ENCODE measurements around the gene LMAN1L.

DNA sequence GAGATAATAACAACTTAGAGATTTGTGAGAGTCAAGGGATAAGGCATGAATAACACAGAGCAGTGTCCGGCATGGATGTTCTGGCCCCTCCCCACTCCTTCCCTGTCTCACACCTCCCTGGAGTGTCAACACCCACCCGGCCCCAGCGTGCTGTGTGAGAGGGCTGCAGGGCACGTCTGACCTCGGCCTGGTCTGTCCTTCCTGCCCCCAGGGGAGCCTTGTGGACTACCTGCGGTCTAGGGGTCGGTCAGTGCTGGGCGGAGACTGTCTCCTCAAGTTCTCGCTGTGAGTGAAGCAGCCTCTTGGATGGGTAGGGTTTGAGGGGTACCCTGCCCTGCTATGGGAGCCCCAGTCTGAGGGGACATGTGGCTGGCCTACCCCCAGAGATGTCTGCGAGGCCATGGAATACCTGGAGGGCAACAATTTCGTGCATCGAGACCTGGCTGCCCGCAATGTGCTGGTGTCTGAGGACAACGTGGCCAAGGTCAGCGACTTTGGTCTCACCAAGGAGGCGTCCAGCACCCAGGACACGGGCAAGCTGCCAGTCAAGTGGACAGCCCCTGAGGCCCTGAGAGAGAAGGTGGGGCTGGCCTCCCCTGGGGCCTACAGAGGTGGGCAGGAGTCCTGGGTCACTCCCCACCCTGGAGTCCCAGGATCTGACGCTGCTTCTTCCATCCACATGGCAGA is 11.2 kb upstream of the LMAN1L start:
- TF ChIP-seq, protein P1, sequence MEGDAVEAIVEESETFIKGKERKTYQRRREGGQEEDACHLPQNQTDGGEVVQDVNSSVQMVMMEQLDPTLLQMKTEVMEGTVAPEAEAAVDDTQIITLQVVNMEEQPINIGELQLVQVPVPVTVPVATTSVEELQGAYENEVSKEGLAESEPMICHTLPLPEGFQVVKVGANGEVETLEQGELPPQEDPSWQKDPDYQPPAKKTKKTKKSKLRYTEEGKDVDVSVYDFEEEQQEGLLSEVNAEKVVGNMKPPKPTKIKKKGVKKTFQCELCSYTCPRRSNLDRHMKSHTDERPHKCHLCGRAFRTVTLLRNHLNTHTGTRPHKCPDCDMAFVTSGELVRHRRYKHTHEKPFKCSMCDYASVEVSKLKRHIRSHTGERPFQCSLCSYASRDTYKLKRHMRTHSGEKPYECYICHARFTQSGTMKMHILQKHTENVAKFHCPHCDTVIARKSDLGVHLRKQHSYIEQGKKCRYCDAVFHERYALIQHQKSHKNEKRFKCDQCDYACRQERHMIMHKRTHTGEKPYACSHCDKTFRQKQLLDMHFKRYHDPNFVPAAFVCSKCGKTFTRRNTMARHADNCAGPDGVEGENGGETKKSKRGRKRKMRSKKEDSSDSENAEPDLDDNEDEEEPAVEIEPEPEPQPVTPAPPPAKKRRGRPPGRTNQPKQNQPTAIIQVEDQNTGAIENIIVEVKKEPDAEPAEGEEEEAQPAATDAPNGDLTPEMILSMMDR (IDR thresholded peaks at IDR 0.05) = no peak
- no peak for TF ChIP-seq POLR2A (IDR thresholded peaks at IDR 0.05)

Measured in Peyer's patch (tissue), 4 donors.